ACHN (cell line): Measurements from ENCODE around the gene LVRN.
"Not testable (repeated sequence)": the region's sequence is repeated elsewhere in the genome, so short reads cannot be mapped to it uniquely, and the experiment has no call there.

Experiments used
- DNase-seq: peaks from one replicate; pipeline ENCODE4 v3.0.0-alpha.2; 2015
- in situ Hi-C: cut with HindIII; loops from 2 replicates; pipeline ENCODE4 v1.10.0; 2017; ENCODE audit warnings: low sequenced_read_pairs, low pct_ligation_motif_present, low pct_unique_long_range_greater_than_20kb

LVRN gene

GRCh38 chr5:115962239-115962564 lies at the start of gene LVRN:
Gene LVRN, plus strand, starts transcription at chr5:115962475. Its CDS starts 143 bp downstream, at chr5:115962618.
- in situ Hi-C loops = no loop called here

GRCh38 chr5:115913623-115914400 lies 48.5 kb upstream of the LVRN start:
- DNase-seq = not testable (repeated sequence)

More at GRCh38 chr5:115962239-115962564, at the start of gene LVRN:
- no peak for DNase-seq

GRCh38 chr5:115920171-115920725 lies 42.0 kb upstream of the LVRN start:
- DNase-seq = no peak
- in situ Hi-C loops = no loop called here

More at GRCh38 chr5:115913623-115914400, 48.5 kb upstream of the LVRN start:
- in situ Hi-C loops = not testable (repeated sequence)

- in situ Hi-C loops = not testable (repeated sequence)
Measured at GRCh38 chr5:115928578-115929407, 33.5 kb upstream of the LVRN start.

GRCh38 chr5:115930171-115930570 lies 32.1 kb upstream of the LVRN start:
- in situ Hi-C loops, DNase-seq: not testable (repeated sequence)

More at GRCh38 chr5:115928578-115929407, 33.5 kb upstream of the LVRN start:
- not testable (repeated sequence) for DNase-seq

GRCh38 chr5:115930630-115931337 lies 31.5 kb upstream of the LVRN start:
- in situ Hi-C loops = no loop called here
- no peak for DNase-seq

GRCh38 chr5:115932991-115933390 lies 29.3 kb upstream of the LVRN start:
- no peak for DNase-seq
- in situ Hi-C loops = no loop called here

- in situ Hi-C loops = no loop called here
- no peak for DNase-seq
Measured at GRCh38 chr5:115934388-115934974, 27.8 kb upstream of the LVRN start.

GRCh38 chr5:115936031-115936430 lies 26.2 kb upstream of the LVRN start:
- in situ Hi-C loops = no loop called here
- no peak for DNase-seq

- in situ Hi-C loops = no loop called here
- DNase-seq = no peak
Measured at GRCh38 chr5:115939059-115939458, 23.2 kb upstream of the LVRN start.

GRCh38 chr5:115940080-115940810 lies 22.0 kb upstream of the LVRN start:
- no peak for DNase-seq
- in situ Hi-C loops = no loop called here

GRCh38 chr5:115941051-115941675 lies 21.1 kb upstream of the LVRN start:
- peak; percentile 19 for DNase-seq
- in situ Hi-C loops = no loop called here

GRCh38 chr5:115944501-115944900 lies 17.8 kb upstream of the LVRN start:
- DNase-seq = no peak
- in situ Hi-C loops = no loop called here

- in situ Hi-C loops = no loop called here
- no peak for DNase-seq
Measured at GRCh38 chr5:115946655-115947054, 15.6 kb upstream of the LVRN start.

- DNase-seq = no peak
- in situ Hi-C loops = no loop called here
Measured at GRCh38 chr5:115947260-115947659, 15.0 kb upstream of the LVRN start.

GRCh38 chr5:115948091-115948534 lies 14.2 kb upstream of the LVRN start:
- DNase-seq = no peak
- in situ Hi-C loops = no loop called here

- DNase-seq = no peak
- in situ Hi-C loops = no loop called here
Measured at GRCh38 chr5:115949096-115949495, 13.2 kb upstream of the LVRN start.
